HG02623 (cell line): ENCODE measurements around the gene ANKRD9.
"Not testable (repeated sequence)": the region's sequence is repeated elsewhere in the genome, so short reads cannot be mapped to it uniquely, and the experiment has no call there.

ENCODE experiments used
- ATAC-seq: cut with Tn5 transposase; IDR thresholded peaks from one replicate; pipeline ENCODE4 v1.9.1; 2021; ENCODE audit warnings: moderate library complexity; ENCODE audit not compliant: unreplicated experiment

ANKRD9 gene

GRCh38 chr14:102538602-102539543 is 29.3 kb upstream of the ANKRD9 start:
- ATAC-seq = no peak

GRCh38 chr14:102537981-102538601 is 28.5 kb upstream of the ANKRD9 start:
- no peak for ATAC-seq

GRCh38 chr14:102532204-102532658 is 22.7 kb upstream of the ANKRD9 start:
- ATAC-seq = no peak

- no peak for ATAC-seq
Measured at GRCh38 chr14:102530828-102531478, 21.4 kb upstream of the ANKRD9 start.

- ATAC-seq = no peak
Measured at GRCh38 chr14:102528431-102529170, 19.0 kb upstream of the ANKRD9 start.

- ATAC-seq = no peak
Measured at GRCh38 chr14:102525929-102526497, 16.4 kb upstream of the ANKRD9 start.

- no peak for ATAC-seq
Measured at GRCh38 chr14:102525219-102525928, 15.8 kb upstream of the ANKRD9 start.

GRCh38 chr14:102524451-102525218 is 15.1 kb upstream of the ANKRD9 start:
- ATAC-seq = peak; percentile 96

- no peak for ATAC-seq
Measured at GRCh38 chr14:102523569-102524450, 14.2 kb upstream of the ANKRD9 start.

- no peak for ATAC-seq
Measured at GRCh38 chr14:102523200-102523568, 13.6 kb upstream of the ANKRD9 start.

GRCh38 chr14:102519709-102520108 is 10.1 kb upstream of the ANKRD9 start:
- not testable (repeated sequence) for ATAC-seq

GRCh38 chr14:102518063-102518648 is 8.6 kb upstream of the ANKRD9 start:
- no peak for ATAC-seq

- ATAC-seq = no peak
Measured at GRCh38 chr14:102517392-102518062, 8.0 kb upstream of the ANKRD9 start.

- peak; percentile 67 for ATAC-seq
Measured at GRCh38 chr14:102516531-102517391, 7.2 kb upstream of the ANKRD9 start.

- ATAC-seq = no peak
Measured at GRCh38 chr14:102514987-102515733, 5.6 kb upstream of the ANKRD9 start.
